GM21528 (cell line): ENCODE results near the gene GLCE.

Experiments
- ATAC-seq: cut with Tn5 transposase; IDR thresholded peaks from one replicate; pipeline ENCODE4 v1.9.1; 2021; ENCODE audit warnings: mild to moderate bottlenecking, moderate library complexity; ENCODE audit not compliant: unreplicated experiment, low FRiP score

Gene GLCE

GRCh38 chr15:69160141-69160993, at the start of gene GLCE:
Gene GLCE, plus strand, starts transcription at chr15:69160635. Its CDS starts 95,172 bp downstream, at chr15:69255807.
- peak; percentile 95 for ATAC-seq

- no peak for ATAC-seq
These were observed 46.0 kb upstream of the GLCE start for GRCh38 chr15:69114331-69114928.

- no peak for ATAC-seq
These were observed 45.4 kb upstream of the GLCE start for GRCh38 chr15:69115031-69115430.

- no peak for ATAC-seq
These were observed 44.0 kb upstream of the GLCE start for GRCh38 chr15:69116391-69116790.

- ATAC-seq, result no peak
These were observed 43.0 kb upstream of the GLCE start for GRCh38 chr15:69117431-69117871.

- ATAC-seq, result no peak
These were observed 42.3 kb upstream of the GLCE start for GRCh38 chr15:69118089-69118488.

- ATAC-seq, result no peak
These were observed 41.4 kb upstream of the GLCE start for GRCh38 chr15:69119001-69119400.

GRCh38 chr15:69119683-69120395, 40.6 kb upstream of the GLCE start:
- no peak for ATAC-seq

GRCh38 chr15:69120732-69121131, 39.7 kb upstream of the GLCE start:
- ATAC-seq, result no peak

- no peak for ATAC-seq
These were observed 39.1 kb upstream of the GLCE start for GRCh38 chr15:69121198-69121828.

- ATAC-seq, result no peak
These were observed 35.2 kb upstream of the GLCE start for GRCh38 chr15:69125236-69125635.

GRCh38 chr15:69126054-69126469, 34.4 kb upstream of the GLCE start:
- no peak for ATAC-seq

GRCh38 chr15:69127306-69127705, 33.1 kb upstream of the GLCE start:
- no peak for ATAC-seq

GRCh38 chr15:69128667-69129311, 31.6 kb upstream of the GLCE start:
- no peak for ATAC-seq

GRCh38 chr15:69131362-69132220, 28.8 kb upstream of the GLCE start:
- no peak for ATAC-seq

- no peak for ATAC-seq
These were observed 28.0 kb upstream of the GLCE start for GRCh38 chr15:69132430-69132829.

GRCh38 chr15:69132977-69133861, 27.2 kb upstream of the GLCE start:
- ATAC-seq, result no peak

GRCh38 chr15:69133862-69134519, 26.4 kb upstream of the GLCE start:
- no peak for ATAC-seq
